Lower leg skin (tissue), 4 donors: ENCODE measurements around the gene COL4A2. TPM values are rescaled to one million over a fixed set of nuclear protein-coding genes. Genes with fewer than 3 reads are reported as not detected.
A peak's percentile ranks its signal among the peaks of the same experiment; 100 is the strongest.

ENCODE experiments used
- DNase-seq, 2 donors: peaks; one replicate each; pipeline ENCODE4 v3.0.0-alpha.2; 2019; ENCODE audit warnings: low spot score in 2 of 2
- H3K4me3 ChIP-seq: fragments of 200-600 bp; sonication (generic); 2 replicates; pipeline ENCODE4 v1.5.1; 2017; ENCODE audit warnings: mild to moderate bottlenecking, low read depth; ENCODE audit not compliant: poor library complexity, severe bottlenecking
- POLR2A ChIP-seq, 2 donors: fragments of 450-650 bp; IDR thresholded peaks; one replicate each; pipeline ENCODE4 v1.6.1; 2016 to 2017; ENCODE audit warnings: antibody characterized with exemption in 2 of 2, mild to moderate bottlenecking in 1 of 2, moderate library complexity in 1 of 2
- WGBS, 2 donors: methylation state at CpG; one replicate each; pipeline ENCODE4 v1.1.5; 2018; 5-methylcytosine and 5-hydroxymethylcytosine counted together
- intact Hi-C: fragments of 100-400 bp; cut with DNase I; formaldehyde crosslinking; loops from one replicate; pipeline ENCODE4 v1.15.0; 2023; ENCODE audit warnings: low total_unique reads
- microRNA-seq, 2 donors: library from miRNA; unstranded; fragments of <30 nt; microRNA quantifications; one replicate each; pipeline ENCODE4, GENCODE V29; 2016; ENCODE audit warnings: borderline replicate concordance in 2 of 2, borderline number of aligned reads in 1 of 2
- total RNA-seq, 4 donors: library from RNA; depleted of rRNA; stranded (reverse); fragments of >200 nt; gene quantifications; one replicate each; pipeline ENCODE4 v1.1.0, GENCODE V29; 2016
- TF ChIP-seq, protein P1 (sequence below), 3 donors: fragments of 450-650 bp; IDR thresholded peaks; one replicate each; pipeline ENCODE4 v1.5.1; 2016; ENCODE audit warnings: antibody characterized with exemption in 3 of 3, mild to moderate bottlenecking in 3 of 3, moderate library complexity in 2 of 3

The COL4A2 gene
- total RNA-seq, 4 donors from 2014 or later: 40.8 to 119 (median 58.9) TPM

DNA sequence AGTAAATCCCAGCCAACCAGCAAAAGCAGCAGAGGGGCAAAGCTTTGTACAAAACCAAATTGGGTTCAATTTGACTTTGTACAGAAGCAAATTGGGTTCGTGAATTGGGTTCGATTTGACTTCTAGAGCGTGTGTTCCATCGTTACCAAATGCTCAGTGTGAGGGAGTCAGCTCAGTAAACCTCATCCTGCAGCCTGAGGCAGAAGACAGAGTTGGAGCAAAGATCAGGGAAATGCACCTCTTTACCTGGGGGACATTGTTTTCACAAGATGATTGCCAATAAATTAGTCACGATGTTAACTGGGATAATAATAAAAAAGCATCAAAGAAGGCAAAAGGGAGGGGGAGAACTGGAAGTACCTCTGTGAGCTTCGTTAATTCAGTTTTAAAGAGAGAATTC is 252.9 kb downstream of the COL4A2 start:
- intact Hi-C loops: no loop called here
- no peak overlapping the region for H3K4me3 ChIP-seq
- WGBS, 2 donors: 35 to 40% methylated on average over 6 of the region's 6 CpGs
- no peak for DNase-seq
- TF ChIP-seq, protein P1, sequence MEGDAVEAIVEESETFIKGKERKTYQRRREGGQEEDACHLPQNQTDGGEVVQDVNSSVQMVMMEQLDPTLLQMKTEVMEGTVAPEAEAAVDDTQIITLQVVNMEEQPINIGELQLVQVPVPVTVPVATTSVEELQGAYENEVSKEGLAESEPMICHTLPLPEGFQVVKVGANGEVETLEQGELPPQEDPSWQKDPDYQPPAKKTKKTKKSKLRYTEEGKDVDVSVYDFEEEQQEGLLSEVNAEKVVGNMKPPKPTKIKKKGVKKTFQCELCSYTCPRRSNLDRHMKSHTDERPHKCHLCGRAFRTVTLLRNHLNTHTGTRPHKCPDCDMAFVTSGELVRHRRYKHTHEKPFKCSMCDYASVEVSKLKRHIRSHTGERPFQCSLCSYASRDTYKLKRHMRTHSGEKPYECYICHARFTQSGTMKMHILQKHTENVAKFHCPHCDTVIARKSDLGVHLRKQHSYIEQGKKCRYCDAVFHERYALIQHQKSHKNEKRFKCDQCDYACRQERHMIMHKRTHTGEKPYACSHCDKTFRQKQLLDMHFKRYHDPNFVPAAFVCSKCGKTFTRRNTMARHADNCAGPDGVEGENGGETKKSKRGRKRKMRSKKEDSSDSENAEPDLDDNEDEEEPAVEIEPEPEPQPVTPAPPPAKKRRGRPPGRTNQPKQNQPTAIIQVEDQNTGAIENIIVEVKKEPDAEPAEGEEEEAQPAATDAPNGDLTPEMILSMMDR (IDR thresholded peaks at IDR 0.05): no peak
- TF ChIP-seq POLR2A (IDR thresholded peaks at IDR 0.05): no peak

DNA sequence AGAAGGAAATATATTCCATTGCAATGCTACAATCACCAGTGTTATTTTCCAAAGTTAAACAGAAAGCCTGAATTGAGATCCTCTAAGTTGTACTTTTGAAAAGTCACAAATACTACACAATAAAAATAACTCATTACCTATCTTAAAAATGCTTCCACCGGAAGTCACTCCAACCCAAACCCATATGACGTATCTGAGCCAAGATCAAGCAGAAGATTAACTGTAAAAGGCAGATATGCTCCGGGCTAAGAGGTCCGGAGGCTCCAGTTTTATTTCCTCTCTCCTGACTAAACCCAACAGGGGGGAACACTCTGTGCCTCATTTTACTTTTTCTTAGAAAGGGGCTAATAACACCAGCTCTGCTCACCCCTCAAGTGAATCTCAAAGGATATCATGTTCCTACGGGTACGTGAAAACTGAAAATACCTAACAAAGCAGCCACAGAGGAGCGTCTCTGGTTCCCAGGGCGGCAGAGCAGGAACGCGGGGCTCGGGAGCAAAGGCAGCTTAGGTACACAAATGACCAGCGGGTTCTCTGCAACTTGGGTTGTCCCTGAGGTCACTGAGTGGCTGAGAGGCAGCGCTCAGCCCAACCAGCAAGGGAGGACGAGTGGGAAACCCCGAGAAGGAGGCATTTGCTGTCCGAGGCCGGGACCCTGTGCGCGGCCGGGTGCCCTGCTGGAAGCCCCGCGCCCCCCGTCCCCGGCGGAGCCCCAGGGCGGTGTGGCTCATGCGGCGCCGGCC is 253.7 kb downstream of the COL4A2 start:
- DNase-seq: no peak
- 0 to 4% methylated on average over 12 to 20 of the region's 29 CpGs for WGBS, 2 donors
- H3K4me3 ChIP-seq: peak overlapping the region; percentile 77
- intact Hi-C loops: no loop called here
- no peak for TF ChIP-seq POLR2A (IDR thresholded peaks at IDR 0.05)
- TF ChIP-seq, protein P1 (IDR thresholded peaks at IDR 0.05): no peak

DNA sequence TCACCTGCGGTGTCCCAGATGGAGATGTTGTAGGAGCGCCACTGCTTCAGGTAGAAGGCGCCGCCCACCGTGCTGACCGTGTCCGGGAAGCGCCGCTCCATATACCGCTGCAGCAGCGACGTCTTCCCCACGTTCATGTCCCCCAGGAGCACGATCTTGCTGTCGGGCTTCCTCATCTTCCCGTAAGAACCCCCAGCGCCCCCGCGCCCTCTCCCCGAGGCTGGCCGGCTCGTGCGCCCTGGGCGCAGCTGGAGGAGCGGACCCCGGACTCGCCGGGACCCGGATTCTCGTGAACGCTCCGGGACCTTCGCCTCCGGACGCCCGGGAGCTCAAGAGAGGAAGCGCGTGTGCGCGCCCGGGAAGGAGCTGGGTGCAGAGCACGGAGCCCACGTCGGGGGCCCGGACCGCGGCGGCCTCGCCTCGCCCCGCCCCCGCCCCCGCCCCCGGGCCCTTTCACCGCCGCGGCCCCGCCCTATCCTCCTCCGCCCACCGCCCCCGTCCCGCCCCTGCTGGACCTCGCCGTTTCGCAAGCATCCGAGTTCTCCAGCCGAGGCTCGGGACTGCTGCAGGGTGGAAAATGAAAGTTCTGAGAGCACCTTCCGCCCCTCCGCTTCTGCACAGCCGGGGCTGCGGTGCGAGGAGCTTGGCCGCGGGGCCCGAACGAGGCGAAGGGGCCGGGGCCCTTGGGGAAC is 254.4 kb downstream of the COL4A2 start, which contains the start of gene RAB20:
TSS of gene RAB20 (minus strand) at position 379 of the 692 bp plus-strand sequence. CDS start at position 176, 203 bp downstream.
- no peak for TF ChIP-seq POLR2A (IDR thresholded peaks at IDR 0.05)
- TF ChIP-seq, protein P1 (IDR thresholded peaks at IDR 0.05): no peak
- intact Hi-C loops: no loop called here
- 1 to 3% methylated on average over 8 to 57 of the region's 79 CpGs for WGBS, 2 donors
- peak within 1 kb of the TSS; percentile 77 for H3K4me3 ChIP-seq
- DNase-seq: peak; percentile 81 to 97

DNA sequence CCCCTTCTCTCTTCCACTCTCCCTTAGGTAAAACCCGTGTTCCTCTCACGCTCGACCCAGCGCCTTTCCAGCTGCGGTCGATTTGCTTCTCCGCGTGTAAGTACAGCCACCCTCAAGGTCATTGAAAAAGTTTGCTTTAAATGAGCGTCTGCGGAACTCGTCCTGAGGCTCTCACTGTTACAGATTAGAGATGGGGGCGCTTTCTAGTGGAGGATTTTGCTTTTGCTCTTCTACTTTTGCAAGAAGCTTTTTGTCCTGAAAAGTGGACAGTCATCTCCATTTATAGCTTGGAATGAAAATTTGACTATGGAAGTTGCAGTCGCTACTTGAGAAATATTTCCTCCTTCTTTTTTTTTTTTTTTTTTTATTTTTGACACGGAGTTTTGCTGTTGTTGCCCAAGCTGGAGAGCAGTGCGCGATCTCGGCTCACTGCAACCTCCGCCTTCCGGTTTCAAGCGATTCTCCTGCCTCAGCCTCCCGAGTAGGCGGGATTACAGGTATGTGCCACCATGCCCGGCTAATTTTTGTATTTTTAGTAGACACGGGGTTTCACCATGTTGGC is 255.0 kb downstream of the COL4A2 start:
- TF ChIP-seq, protein P1 (IDR thresholded peaks at IDR 0.05): no peak
- no peak for TF ChIP-seq POLR2A (IDR thresholded peaks at IDR 0.05)
- WGBS, 2 donors: 9 to 15% methylated on average over 24 of the region's 24 CpGs
- DNase-seq: no peak

More for the DNA sequence above, 255.0 kb downstream of the COL4A2 start:
- peak overlapping the region; percentile 46 for H3K4me3 ChIP-seq
- intact Hi-C loops: no loop called here

Small RNA genes within 50 kb of the gene (microRNA-seq; reads per million reads assigned to microRNA genes)
- 0 reads per million in 2 donors for gene MIR8073

Other genes with a start within 250 kb of the COL4A2 start
- 100 to 1,000 TPM in 1 of 4 donors, 10 to 100 TPM in 3; 41.0 to 105 (median 56.7) TPM for gene COL4A1, start 127 bp upstream of the COL4A2 start, total RNA-seq